OCI-LY3 (cell line): ENCODE results near the gene DOCK6.

Experiments
- CTCF ChIP-seq: fragments of 200-600, 300-600 bp; sonication (generic); IDR thresholded peaks from 2 replicates; pipeline ENCODE4 v1.5.1; 2014; ENCODE audit warnings: antibody characterized with exemption, low read length, low read depth
- EZH2phosphoT487 ChIP-seq: fragments of 200-600 bp; shearing (Covaris generic); IDR thresholded peaks from 2 replicates; pipeline ENCODE4 v1.6.1; 2018; ENCODE audit warnings: antibody characterized with exemption, mixed run types, low read depth

- TF ChIP-seq EZH2phosphoT487 (no peak), CTCF (no peak)
Measured at GRCh38 chr19:11246941-11247340, 15.4 kb downstream of the DOCK6 start.
